ENCODE measurements around the gene DOK5. TPM values are rescaled to one million over a fixed set of nuclear protein-coding genes. Genes with fewer than 3 reads are reported as not detected.

Gene DOK5
- total and polyA plus RNA-seq, 2 of the 4 experiments (the other 2 are of a cell fraction): 2.8 to 3.9 TPM

DNA sequence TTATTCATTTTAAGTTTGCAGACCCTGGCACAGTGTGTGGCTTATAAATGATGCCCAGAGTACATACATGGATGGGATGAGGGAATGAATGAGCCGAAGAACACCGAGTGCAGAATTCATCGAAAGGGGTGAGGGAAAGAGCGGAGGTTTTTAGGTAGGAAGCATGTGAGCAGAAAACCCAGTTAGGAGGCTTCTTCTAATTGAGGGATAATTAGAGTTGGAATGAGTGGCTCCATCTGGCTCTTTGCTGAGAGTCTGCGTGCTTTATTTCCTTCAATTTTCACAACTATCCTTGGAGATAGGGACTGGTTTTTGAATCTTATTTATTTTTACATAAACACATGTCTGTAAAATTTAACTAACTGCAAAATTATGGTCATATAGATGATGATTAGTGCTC is 150.7 kb downstream of the DOK5 start:
- no peak overlapping the region for H2AK9ac ChIP-seq (replicated peaks; ENCODE audit: low read depth, low read length, poor library complexity)
- no peak overlapping the region for H2BK20ac ChIP-seq (ENCODE audit: low read depth, low read length)
- H3K27ac ChIP-seq (ENCODE audit: insufficient read depth, low read length): no peak overlapping the region
- H4K5ac ChIP-seq (ENCODE audit: low read depth, low read length): no peak overlapping the region
- POLR2A ChIA-PET (ENCODE audit: unreplicated experiment): no interaction called here
- H2BK120ac ChIP-seq (ENCODE audit: low read depth, low read length): no peak overlapping the region
- no peak overlapping the region for H2AK5ac ChIP-seq (ENCODE audit: low read depth, low read length)
- BruUV-seq (replicated peaks): no TSS peak
- no peaks in the 10 kb centered on the region; the same call in 1 of the 2 replicates for H3K4me1 ChIP-seq (ENCODE audit: control insufficient read depth, insufficient read depth, low read length)
- no peak overlapping the region for H3K23ac ChIP-seq (ENCODE audit: low read depth, low read length)
- H2BK5ac ChIP-seq (ENCODE audit: low read depth, low read length, poor library complexity, severe bottlenecking): no peak overlapping the region
- H3K9me3 ChIP-seq (ENCODE audit: control insufficient read depth, insufficient read depth, low read length): no peaks in the 10 kb centered on the region
- intact Hi-C loops (cut with micrococcal nuclease): no loop called here
- no peaks in the 10 kb centered on the region for H3K9me1 ChIP-seq (ENCODE audit: insufficient read depth, low read length)
- DNase-seq (no peak), ATAC-seq (ENCODE audit: low read depth) (no peak)
- H3K4me2 ChIP-seq (ENCODE audit: low read depth, low read length): no peak overlapping the region
- no peak overlapping the region for H3K56ac ChIP-seq (ENCODE audit: extremely low read depth, insufficient read depth, low read length)
- H3K9ac ChIP-seq (ENCODE audit: low read depth, low read length): no peak overlapping the region
- WGBS, 2 experiments (ENCODE audit: extremely low coverage in 2 of 2, insufficient read length in 1 of 2): 94% methylated on average over 4 of the region's 5 CpGs; no CpG with 5 or more reads in 1 of the 2 experiments
- CTCF ChIA-PET: no interaction called here
- in situ Hi-C loops (cut with MboI; ENCODE audit: low sequenced_read_pairs): no loop called here
- dilution Hi-C loops (cut with HindIII; ENCODE audit: low sequenced_read_pairs, unreplicated experiment): no loop called here
- no peak overlapping the region for H3K18ac ChIP-seq (ENCODE audit: low read depth, low read length)
- TF ChIP-seq POLR2A (IDR thresholded peaks at IDR 0.05; ENCODE audit: low read depth, low read length) (no peak), SMC3 (IDR thresholded peaks at IDR 0.05; ENCODE audit: low read depth, low read length) (no peak), RAD21 (IDR thresholded peaks at IDR 0.05; ENCODE audit: low read length) (no peak), CEBPB (IDR thresholded peaks at IDR 0.05; ENCODE audit: low read depth, low read length) (no peak), CHD1 (IDR thresholded peaks at IDR 0.05; ENCODE audit: low read depth, low read length) (no peak), MAZ (IDR thresholded peaks at IDR 0.05; ENCODE audit: borderline replicate concordance, low read depth, low read length) (no peak), BHLHE40 (IDR thresholded peaks at IDR 0.05; ENCODE audit: low read depth, low read length) (no peak), MXI1 (IDR thresholded peaks at IDR 0.05; ENCODE audit: borderline replicate concordance, low read depth, low read length) (no peak), RCOR1 (IDR thresholded peaks at IDR 0.05; ENCODE audit: insufficient replicate concordance, low read length) (no peak), MAFK (IDR thresholded peaks at IDR 0.05; ENCODE audit: low read depth, low read length) (no peak), NFE2L2 (IDR thresholded peaks at IDR 0.05; ENCODE audit: low read depth, low read length) (no peak), FOS (IDR thresholded peaks at IDR 0.05; ENCODE audit: low read depth, low read length) (no peak), RFX5 (IDR thresholded peaks at IDR 0.05; ENCODE audit: low read depth, low read length) (no peak)
- TF ChIP-seq, protein P1, sequence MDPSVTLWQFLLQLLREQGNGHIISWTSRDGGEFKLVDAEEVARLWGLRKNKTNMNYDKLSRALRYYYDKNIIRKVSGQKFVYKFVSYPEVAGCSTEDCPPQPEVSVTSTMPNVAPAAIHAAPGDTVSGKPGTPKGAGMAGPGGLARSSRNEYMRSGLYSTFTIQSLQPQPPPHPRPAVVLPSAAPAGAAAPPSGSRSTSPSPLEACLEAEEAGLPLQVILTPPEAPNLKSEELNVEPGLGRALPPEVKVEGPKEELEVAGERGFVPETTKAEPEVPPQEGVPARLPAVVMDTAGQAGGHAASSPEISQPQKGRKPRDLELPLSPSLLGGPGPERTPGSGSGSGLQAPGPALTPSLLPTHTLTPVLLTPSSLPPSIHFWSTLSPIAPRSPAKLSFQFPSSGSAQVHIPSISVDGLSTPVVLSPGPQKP (IDR thresholded peaks at IDR 0.05; ENCODE audit: borderline replicate concordance, low read depth, low read length): no peak
- TF ChIP-seq, protein P2, sequence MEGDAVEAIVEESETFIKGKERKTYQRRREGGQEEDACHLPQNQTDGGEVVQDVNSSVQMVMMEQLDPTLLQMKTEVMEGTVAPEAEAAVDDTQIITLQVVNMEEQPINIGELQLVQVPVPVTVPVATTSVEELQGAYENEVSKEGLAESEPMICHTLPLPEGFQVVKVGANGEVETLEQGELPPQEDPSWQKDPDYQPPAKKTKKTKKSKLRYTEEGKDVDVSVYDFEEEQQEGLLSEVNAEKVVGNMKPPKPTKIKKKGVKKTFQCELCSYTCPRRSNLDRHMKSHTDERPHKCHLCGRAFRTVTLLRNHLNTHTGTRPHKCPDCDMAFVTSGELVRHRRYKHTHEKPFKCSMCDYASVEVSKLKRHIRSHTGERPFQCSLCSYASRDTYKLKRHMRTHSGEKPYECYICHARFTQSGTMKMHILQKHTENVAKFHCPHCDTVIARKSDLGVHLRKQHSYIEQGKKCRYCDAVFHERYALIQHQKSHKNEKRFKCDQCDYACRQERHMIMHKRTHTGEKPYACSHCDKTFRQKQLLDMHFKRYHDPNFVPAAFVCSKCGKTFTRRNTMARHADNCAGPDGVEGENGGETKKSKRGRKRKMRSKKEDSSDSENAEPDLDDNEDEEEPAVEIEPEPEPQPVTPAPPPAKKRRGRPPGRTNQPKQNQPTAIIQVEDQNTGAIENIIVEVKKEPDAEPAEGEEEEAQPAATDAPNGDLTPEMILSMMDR (conservative IDR thresholded peaks at IDR 0.05; ENCODE audit: low read depth, low read length): no peak
- TF ChIP-seq, protein P3, sequence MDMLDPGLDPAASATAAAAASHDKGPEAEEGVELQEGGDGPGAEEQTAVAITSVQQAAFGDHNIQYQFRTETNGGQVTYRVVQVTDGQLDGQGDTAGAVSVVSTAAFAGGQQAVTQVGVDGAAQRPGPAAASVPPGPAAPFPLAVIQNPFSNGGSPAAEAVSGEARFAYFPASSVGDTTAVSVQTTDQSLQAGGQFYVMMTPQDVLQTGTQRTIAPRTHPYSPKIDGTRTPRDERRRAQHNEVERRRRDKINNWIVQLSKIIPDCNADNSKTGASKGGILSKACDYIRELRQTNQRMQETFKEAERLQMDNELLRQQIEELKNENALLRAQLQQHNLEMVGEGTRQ (IDR thresholded peaks at IDR 0.05; ENCODE audit: low read depth, low read length): no peak
- no peak overlapping the region for H2AFZ ChIP-seq (replicated peaks; ENCODE audit: low read length, poor library complexity)
- H3K4me3 ChIP-seq (ENCODE audit: insufficient read depth, low read depth, low read length): no peak overlapping the region
- no peaks in the 10 kb centered on the region for H3K27me3 ChIP-seq (ENCODE audit: control insufficient read depth, insufficient read depth, low read length)
- no peak overlapping the region for H3K14ac ChIP-seq (replicated peaks; ENCODE audit: low read depth, low read length)
- no peaks in the 10 kb centered on the region for H3K79me1 ChIP-seq (ENCODE audit: low read depth in 1 of 2, low read length in 2 of 2)
- no peak overlapping the region for H4K8ac ChIP-seq (ENCODE audit: low read depth in 2 of 2, low read length in 2 of 2)
- H4K20me1 ChIP-seq (ENCODE audit: insufficient read depth, low read length): no peaks in the 10 kb centered on the region
- H2BK15ac ChIP-seq (ENCODE audit: low read depth, low read length): no peak overlapping the region
- no peak overlapping the region for H4K91ac ChIP-seq (ENCODE audit: insufficient read depth, low read depth, low read length)
- no peaks in the 10 kb centered on the region for H3K36me3 ChIP-seq (ENCODE audit: control insufficient read depth, insufficient read depth, low read length)
- H3K4ac ChIP-seq (ENCODE audit: low read depth, low read length): no peak overlapping the region
